Right renal pelvis (tissue), 4 donors: ENCODE results near the gene PJVK. TPM values are rescaled to one million over a fixed set of nuclear protein-coding genes. Genes with fewer than 3 reads are reported as not detected.

Experiments used
- DNase-seq, 4 donors: peaks; one replicate each; pipeline ENCODE4 v3.0.0-alpha.2; 2013; ENCODE audit warnings: low read depth in 4 of 4, low spot score in 3 of 4, missing footprints in 1 of 4
- polyA plus RNA-seq, 4 donors: library from polyadenylated mRNA; unstranded; fragments of 120-200 nt; gene quantifications; one replicate each; pipeline ENCODE4 v1.2.1, GENCODE V29; 2013; ENCODE audit not compliant: insufficient read length in 4 of 4

The PJVK gene
- polyA plus RNA-seq, 4 donors, result 8.0 to 12.6 (median 10.4) TPM

GRCh38 chr2:178479275-178479616 is 28.1 kb downstream of the PJVK start:
- no peak for DNase-seq

DNA sequence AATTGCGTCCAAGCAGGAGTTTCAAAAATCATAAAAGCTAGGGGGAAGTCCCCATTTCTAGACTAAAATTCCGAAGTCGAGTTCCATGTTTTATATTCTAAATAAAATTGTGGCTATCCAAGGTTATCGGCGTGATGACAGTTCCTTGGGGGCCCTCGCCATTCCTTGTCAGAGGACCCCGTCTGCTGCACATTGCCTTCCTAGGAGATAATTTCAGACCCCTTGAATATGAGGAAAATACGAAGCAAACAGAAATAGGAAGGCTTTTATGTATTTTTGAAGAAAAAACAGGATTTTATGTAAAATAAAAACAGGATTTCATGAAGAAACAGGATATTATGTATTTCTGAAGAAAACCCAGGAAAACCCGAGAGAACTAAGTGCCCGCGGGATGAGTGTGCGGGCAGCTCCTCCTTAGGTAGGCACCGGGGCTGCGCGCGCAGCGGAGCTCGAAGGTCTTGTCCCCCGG is 28.6 kb downstream of the PJVK start:
- DNase-seq, result no peak

GRCh38 chr2:178480227-178481181 is 29.3 kb downstream of the PJVK start, which contains the start of gene PLEKHA3:
PLEKHA3 (plus strand) TSS chr2:178480457; CDS start chr2:178480870, 413 bp downstream.
- DNase-seq, result peak; percentile 81 to 89 (median 82)

DNA sequence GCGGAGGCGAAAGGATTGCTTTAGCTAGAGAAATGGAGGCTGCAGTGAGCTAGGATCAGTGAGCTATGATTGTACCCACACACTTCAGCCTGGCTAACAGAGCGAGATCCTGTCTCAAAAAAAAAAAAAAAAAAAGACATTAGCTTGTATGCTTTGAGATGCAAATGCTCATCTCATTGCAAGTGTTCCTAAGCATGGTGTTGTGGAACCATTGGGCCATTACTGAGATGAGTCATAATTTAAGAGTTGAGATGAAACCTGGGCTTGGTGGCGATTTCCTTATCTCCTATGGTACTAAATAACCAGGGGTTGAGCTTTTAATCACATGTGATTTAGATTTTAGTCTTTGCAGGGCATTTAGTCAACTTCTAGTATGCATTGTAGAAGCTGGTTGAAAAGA is 31.3 kb downstream of the PJVK start:
- no peak for DNase-seq

DNA sequence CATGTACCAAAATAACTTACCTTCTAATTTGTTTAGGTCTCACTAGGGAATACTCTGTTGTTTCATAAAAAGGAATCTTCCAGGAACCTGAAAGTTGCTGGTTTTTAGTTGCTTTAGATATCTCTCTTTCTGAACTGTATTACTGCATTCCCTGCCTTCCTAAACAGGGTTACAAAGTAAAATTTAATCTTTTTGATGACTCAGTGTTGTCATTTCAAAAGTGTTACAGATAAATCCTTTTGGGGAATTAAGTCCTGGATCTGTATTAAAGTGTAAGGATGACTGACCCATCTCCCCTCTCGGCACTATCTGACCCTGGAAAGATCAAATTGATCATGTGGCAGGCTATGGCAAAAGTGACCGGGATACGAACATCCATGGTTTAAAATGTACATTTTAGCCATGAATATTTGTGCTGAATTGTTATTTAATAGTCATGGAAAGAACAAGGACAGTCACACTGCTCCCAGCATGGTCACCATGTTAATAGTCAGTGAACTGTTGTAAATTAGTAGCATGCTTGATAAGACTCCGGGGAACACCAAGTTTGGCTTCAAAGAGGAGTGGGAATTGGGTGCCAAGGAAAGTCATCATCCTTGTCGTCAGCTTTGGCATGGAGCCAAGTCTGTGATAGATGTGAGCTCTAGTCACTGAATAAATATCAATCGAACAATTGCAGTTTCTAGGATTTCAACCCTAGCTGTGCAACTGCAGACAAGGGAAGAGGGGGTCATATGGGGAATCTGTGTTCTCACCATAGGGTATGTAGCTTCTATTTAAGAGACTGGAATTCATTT is 33.3 kb downstream of the PJVK start:
- no peak for DNase-seq

DNA sequence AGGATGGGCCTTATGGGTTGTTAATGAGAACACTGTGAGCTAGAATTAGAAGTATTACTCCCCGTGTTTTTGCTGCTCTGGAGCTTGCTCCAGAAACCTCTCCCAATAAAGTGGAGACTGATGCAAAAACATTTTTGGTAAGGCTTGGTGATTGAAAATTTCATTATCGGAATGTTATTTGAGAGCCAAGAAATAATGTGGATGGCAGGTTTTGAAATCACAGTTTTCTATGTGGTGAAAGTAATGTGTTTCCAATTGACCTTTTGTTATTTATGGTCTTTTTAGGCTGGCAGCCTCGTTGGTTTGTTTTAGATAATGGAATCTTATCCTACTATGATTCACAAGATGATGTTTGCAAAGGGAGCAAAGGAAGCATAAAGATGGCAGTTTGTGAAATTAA is 34.2 kb downstream of the PJVK start:
- no peak for DNase-seq

- no peak for DNase-seq
Observed at GRCh38 chr2:178491612-178492011, 40.4 kb downstream of the PJVK start.

GRCh38 chr2:178496049-178496448 is 44.9 kb downstream of the PJVK start:
- DNase-seq, result no peak

- no peak for DNase-seq
Observed at GRCh38 chr2:178498137-178498536, 47.0 kb downstream of the PJVK start.

GRCh38 chr2:178499640-178500039 is 48.5 kb downstream of the PJVK start:
- no peak for DNase-seq

DNA sequence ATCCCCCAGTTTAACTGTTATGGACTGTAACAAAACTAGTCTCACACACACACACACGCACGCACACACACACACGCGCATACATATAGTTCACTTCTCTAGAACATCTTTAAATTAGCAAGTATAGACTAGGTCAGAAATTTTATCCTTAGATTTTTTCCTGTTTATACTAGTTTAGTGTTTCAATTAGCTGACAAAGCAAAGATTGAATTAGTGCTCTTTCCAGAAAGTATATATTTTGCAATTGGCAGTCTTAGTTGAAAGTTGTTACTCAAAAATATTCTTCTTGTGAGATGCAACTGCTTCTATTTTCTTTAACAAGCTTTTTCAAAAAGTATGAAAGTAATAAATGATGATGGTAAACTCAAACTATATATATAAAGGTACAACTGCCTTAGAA is 51.6 kb downstream of the PJVK start:
- no peak for DNase-seq

DNA sequence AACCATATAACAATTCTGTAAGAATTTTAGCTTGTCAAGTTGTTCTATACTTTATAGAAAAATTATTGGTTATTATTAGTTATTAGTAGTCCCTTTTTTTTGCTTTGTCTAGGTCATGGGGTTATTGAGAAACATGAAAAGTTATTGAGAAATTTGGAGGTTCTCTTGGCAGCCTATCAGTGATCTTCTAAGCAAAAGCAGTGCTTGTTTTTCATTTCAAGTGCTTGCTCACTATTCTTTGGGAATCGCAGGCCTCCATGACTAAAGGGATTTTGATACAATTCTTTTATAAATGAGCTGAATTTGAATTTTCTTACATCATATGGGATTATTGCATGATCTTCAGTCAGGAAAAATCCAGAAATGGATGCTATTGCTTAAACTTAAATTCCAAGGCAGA is 54.9 kb downstream of the PJVK start:
- no peak for DNase-seq

DNA sequence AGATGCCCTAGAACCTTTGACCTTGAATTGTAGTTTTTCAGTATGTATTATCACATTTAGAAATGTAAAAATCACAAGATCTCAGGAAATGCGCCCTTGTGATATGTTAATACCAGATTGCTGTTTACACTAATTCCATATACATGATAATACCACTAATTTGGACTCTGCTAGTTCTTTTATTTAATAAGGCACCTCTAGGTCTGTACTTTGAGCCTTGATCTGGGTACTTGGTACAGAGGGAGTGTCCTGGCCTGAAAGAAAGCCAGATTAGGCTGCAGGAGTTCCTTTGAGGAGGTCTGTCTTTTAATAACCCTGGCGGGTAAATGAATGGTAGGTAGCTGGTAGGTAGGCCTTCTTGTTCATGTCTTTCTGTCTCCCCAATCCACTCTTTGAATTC is 55.3 kb downstream of the PJVK start:
- DNase-seq, result no peak

- DNase-seq, result no peak
Observed at GRCh38 chr2:178506949-178507348, 55.8 kb downstream of the PJVK start.

GRCh38 chr2:178508646-178509045 is 57.5 kb downstream of the PJVK start:
- no peak for DNase-seq

DNA sequence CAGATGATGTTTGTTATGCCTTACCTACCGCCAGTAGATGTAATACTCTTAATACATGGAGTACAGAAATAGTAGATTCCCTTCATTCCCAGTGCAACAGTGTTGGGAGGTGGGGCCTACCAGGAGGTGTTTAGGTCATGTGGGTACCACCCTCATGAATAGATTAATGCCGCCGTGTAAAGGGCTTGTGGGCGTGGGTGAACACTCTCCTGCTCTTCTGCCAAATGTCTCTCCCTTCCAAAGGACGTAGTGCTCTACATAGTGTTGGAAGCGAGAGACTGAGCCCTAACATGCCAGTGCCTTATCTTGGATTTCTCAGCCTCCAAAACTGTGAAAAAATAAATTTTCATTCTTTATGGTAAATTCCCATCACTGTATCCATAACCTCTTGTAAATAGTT is 59.2 kb downstream of the PJVK start:
- no peak for DNase-seq

Other genes starting within 250 kb of the PJVK start
- 10 to 100 TPM; 70.7 to 84.6 (median 78.2) TPM for gene PRKRA, start 203 bp upstream of the PJVK start, polyA plus RNA-seq
- 10 to 100 TPM; 54.1 to 72.9 (median 64.4) TPM for gene FKBP7, start 27.2 kb downstream of the PJVK start, polyA plus RNA-seq
- 10 to 100 TPM; 29.7 to 40.3 (median 35.9) TPM for gene PLEKHA3, start 29.1 kb downstream of the PJVK start, polyA plus RNA-seq